Right lobe of liver (tissue), 6 donors: ENCODE data around the gene TREH. TPM values are rescaled to one million over a fixed set of nuclear protein-coding genes. Genes with fewer than 3 reads are reported as not detected.
"Not testable (repeated sequence)": the region's sequence is repeated elsewhere in the genome, so short reads cannot be mapped to it uniquely, and the experiment has no call there.

Experiments
- ATAC-seq, 4 donors: fragments of 200-7000 bp; cut with Tn5 transposase; one replicate each; pipeline ENCODE4 v1.9.1; 2020; ENCODE audit warnings: mild to moderate bottlenecking in 4 of 4, moderate library complexity in 4 of 4
- DNase-seq, 3 donors: peaks; one replicate each; pipeline ENCODE4 v3.0.0-alpha.2; 2020
- H3K27ac ChIP-seq, 3 donors: fragments of 200-600 bp; one replicate each; pipeline ENCODE4 v1.8.0; 2022
- H3K27me3 ChIP-seq, 2 donors: fragments of 200-600 bp; one replicate each; pipeline ENCODE4 v1.8.0; 2022
- H3K36me3 ChIP-seq, 4 donors: fragments of 200-600 bp; sonication (generic) in 1 of 4; one replicate each; pipeline versions ENCODE4 v1.5.1 to v1.8.0; 2017 to 2022; ENCODE audit warnings: control low read depth in 1 of 4
- H3K4me1 ChIP-seq, 4 donors: fragments of 200-600 bp; sonication (generic) in 1 of 4; one replicate each; pipeline versions ENCODE4 v1.5.1 to v1.8.0; 2017 to 2022; ENCODE audit warnings: control low read depth in 1 of 4
- H3K4me3 ChIP-seq, 3 donors: fragments of 200-600 bp; one replicate each; pipeline ENCODE4 v1.8.0; 2022
- H3K9me3 ChIP-seq, 4 donors: fragments of 200-600 bp; sonication (generic) in 1 of 4; one replicate each; pipeline versions ENCODE4 v1.5.1 to v1.8.0; 2017 to 2022; ENCODE audit warnings: control low read depth in 1 of 4
- POLR2A ChIP-seq: fragments of 450-650 bp; IDR thresholded peaks from one replicate; pipeline ENCODE4 v1.6.1; 2017; ENCODE audit warnings: antibody characterized with exemption, mild to moderate bottlenecking
- WGBS: methylation state at CpG from one replicate; pipeline ENCODE4 v1.1.6; 2018; ENCODE audit warnings: low coverage, low lambda C conversion rate; ENCODE audit not compliant: insufficient coverage; ENCODE audit errors: missing lambda C conversion rate; 5-methylcytosine and 5-hydroxymethylcytosine counted together
- intact Hi-C, 2 donors: fragments of 100-400 bp; cut with DNase I; formaldehyde crosslinking; loops; one replicate each; pipeline versions ENCODE4 v1.11.2 to v1.14.1; 2022
- long read RNA-seq: library from polyadenylated mRNA; unstranded; transcript quantifications from one replicate; pipeline ENCODE4 v2.0.0, GENCODE V29; 2019
- total RNA-seq, 6 experiments: library from RNA; depleted of rRNA in 2 of 6; stranded (reverse); fragments of >200 nt in 2 of 6; fragmentation: NEBNext Ultra II Directional in 3 of 6; extraction: Animal tissue kit (Norgen Biotek cat#: 25700) in 3 of 6; gene quantifications; one replicate each; pipeline versions ENCODE4 v1.1.0 to v1.2.4, GENCODE V29; 2016 to 2023
- TF ChIP-seq, protein P1 (sequence below), 4 donors: fragments of 200-600 bp in 3 of 4; fragments of 450-650 bp in 1 of 4; IDR thresholded peaks; one replicate each; pipeline versions ENCODE4 v1.5.1 to v1.8.0; 2016 to 2022; ENCODE audit warnings: antibody characterized with exemption in 4 of 4, mild to moderate bottlenecking in 2 of 4
- donor health status: DM: no; HTN: yes; CAD: no.
- donor health status: DM: no; HTN: no; CAD: no.
- donor health status: DM: no; HTN: no; CAD: no.
- donor health status: DM: no; HTN: yes; CAD: no.
- donor health status: DM: no; HTN: yes; CAD: no.

Gene TREH
- total RNA-seq: 1 to 10 TPM in 4 of 6 experiments, not detected in 2; 2.1 to 5.1 (median 2.9) TPM
- long read RNA-seq, partial matches to known transcripts: 1 of 1 reads
- long read RNA-seq, other reads (novel, unspliced or antisense): 0 of 1 reads

- Histone ChIP-seq H3K4me1 (peaks cover 0 to 15% (median 4%) of the 10 kb centered on the region in 4 donors), H3K4me3 (peak within 1 kb of the TSS in 2 of 3 donors; percentile 12 to 16), H3K36me3 (no peaks in the 10 kb centered on the region), H3K27ac (peak within 1 kb of the TSS in 2 of 3 donors; percentile 26 to 64), H3K9me3 (no peaks in the 10 kb centered on the region), H3K27me3 (no peaks in the 10 kb centered on the region)
- intact Hi-C loops: no loop called here
- DNase-seq (peak; percentile 75 to 90 (median 90)), ATAC-seq (peak; percentile 94 to 95 (median 95))
- peak; percentile 15 for TF ChIP-seq POLR2A
- TF ChIP-seq, protein P1, sequence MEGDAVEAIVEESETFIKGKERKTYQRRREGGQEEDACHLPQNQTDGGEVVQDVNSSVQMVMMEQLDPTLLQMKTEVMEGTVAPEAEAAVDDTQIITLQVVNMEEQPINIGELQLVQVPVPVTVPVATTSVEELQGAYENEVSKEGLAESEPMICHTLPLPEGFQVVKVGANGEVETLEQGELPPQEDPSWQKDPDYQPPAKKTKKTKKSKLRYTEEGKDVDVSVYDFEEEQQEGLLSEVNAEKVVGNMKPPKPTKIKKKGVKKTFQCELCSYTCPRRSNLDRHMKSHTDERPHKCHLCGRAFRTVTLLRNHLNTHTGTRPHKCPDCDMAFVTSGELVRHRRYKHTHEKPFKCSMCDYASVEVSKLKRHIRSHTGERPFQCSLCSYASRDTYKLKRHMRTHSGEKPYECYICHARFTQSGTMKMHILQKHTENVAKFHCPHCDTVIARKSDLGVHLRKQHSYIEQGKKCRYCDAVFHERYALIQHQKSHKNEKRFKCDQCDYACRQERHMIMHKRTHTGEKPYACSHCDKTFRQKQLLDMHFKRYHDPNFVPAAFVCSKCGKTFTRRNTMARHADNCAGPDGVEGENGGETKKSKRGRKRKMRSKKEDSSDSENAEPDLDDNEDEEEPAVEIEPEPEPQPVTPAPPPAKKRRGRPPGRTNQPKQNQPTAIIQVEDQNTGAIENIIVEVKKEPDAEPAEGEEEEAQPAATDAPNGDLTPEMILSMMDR (IDR thresholded peaks at IDR 0.05): no peak
- WGBS: no CpG with 5 or more reads among the region's 5 CpGs
Observed at GRCh38 chr11:118679483-118679882, at the start of gene TREH. Gene TREH, minus strand, starts transcription at chr11:118679650. Its CDS starts 23 bp downstream, at chr11:118679627.

- ATAC-seq, DNase-seq, H3K4me3 ChIP-seq, intact Hi-C loops, H3K27me3 ChIP-seq, H3K27ac ChIP-seq, H3K9me3 ChIP-seq, H3K36me3 ChIP-seq, H3K4me1 ChIP-seq: not testable (repeated sequence)
- 75% methylated on average over 9 of the region's 10 CpGs for WGBS
Observed at GRCh38 chr11:118728112-118728511, 48.7 kb upstream of the TREH start.

- H3K27me3 ChIP-seq, H3K4me1 ChIP-seq, H3K36me3 ChIP-seq, H3K27ac ChIP-seq, H3K9me3 ChIP-seq, H3K4me3 ChIP-seq, DNase-seq, ATAC-seq, intact Hi-C loops: not testable (repeated sequence)
- 21% methylated on average over 2 of the region's 2 CpGs for WGBS
Observed at GRCh38 chr11:118727721-118728066, 48.2 kb upstream of the TREH start.

DNA sequence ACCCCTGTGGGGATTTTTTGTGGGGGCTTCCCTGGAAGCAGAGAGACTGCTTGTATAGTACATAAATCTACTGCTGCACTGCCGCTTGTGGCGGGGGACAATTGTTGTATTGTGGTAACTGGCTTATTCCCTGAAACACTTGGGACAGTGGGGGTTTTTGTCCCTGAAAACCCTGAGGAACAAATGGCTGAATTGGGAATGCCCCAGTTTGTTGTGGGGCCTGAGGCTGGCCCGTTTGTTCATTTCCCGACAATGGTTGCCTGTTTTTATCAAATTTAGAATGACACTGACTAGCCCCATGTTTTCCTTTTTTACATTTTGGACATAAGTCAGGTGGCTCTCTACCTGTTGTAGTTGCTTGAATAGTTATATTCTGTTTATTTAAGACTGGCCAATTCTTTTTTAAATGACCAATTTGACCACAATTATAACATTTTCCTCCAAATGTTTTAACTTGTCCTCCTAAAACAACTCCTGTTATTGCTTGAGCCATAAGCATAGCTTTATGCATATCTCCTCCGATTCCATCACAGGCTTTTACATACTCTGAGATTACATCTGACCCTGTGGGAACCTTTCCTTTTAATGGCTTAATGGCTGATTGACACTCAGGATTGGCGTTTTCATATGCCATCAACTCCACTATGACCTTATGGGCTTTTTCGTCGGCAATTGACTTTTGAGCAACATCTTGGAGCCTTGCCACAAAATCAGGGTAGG lies 47.7 kb upstream of the TREH start:
- 45% methylated on average over 6 of the region's 8 CpGs for whole genome bisulfite sequencing
- H3K36me3 ChIP-seq, H3K27me3 ChIP-seq, H3K4me3 ChIP-seq, H3K4me1 ChIP-seq, ATAC-seq, DNase-seq, H3K27ac ChIP-seq, H3K9me3 ChIP-seq, intact Hi-C loops: not testable (repeated sequence)

DNA sequence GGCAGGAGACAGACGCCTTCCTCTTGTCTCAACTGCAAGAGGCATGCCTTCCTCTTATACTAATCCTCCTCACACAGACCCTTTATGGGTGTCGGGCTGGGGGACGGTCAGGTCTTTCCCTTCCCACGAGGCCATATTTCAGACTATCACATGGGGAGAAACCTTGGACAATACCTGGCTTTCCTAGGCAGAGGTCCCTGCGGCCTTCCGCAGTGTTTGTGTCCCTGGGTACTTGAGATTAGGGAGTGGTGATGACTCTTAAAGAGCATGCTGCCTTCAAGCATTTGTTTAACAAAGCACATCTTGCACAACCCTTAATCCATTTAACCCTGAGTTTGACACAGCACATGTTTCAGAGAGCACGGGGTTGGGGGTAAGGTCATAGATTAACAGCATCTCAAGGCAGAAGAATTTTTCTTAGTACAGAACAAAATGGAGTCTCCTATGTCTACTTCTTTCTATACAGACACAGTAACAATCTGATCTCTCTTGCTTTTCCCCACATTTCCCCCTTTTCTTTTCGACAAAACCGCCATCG lies 42.1 kb upstream of the TREH start:
- H3K9me3 ChIP-seq, H3K4me3 ChIP-seq, H3K27ac ChIP-seq, H3K27me3 ChIP-seq, intact Hi-C loops, H3K36me3 ChIP-seq, H3K4me1 ChIP-seq, DNase-seq, ATAC-seq: not testable (repeated sequence)
- WGBS: 58% methylated on average over 2 of the region's 10 CpGs

DNA sequence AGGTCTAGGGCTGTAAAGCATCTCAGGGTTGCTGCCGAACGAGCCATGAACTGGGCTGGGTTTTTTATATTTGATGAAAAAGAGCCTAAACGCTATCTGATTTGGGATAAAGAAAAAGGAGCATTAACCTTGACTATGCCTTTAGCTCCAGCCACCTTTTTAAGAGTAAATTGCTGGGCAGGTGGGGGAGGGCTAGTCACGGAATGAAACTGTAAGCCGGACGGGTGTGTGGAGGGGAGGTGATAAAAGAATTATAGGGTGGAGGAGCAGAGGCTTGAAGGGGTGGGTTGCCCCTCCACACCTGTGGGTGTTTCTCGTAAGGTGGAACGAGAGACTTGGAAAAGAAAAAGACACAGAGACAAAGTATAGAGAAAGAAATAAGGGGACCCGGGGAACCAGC lies 41.3 kb upstream of the TREH start:
- DNase-seq, H3K36me3 ChIP-seq, H3K27me3 ChIP-seq, intact Hi-C loops, H3K4me3 ChIP-seq, ATAC-seq, H3K9me3 ChIP-seq, H3K4me1 ChIP-seq, H3K27ac ChIP-seq: not testable (repeated sequence)
- WGBS: 88% methylated on average over 4 of the region's 9 CpGs

DNA sequence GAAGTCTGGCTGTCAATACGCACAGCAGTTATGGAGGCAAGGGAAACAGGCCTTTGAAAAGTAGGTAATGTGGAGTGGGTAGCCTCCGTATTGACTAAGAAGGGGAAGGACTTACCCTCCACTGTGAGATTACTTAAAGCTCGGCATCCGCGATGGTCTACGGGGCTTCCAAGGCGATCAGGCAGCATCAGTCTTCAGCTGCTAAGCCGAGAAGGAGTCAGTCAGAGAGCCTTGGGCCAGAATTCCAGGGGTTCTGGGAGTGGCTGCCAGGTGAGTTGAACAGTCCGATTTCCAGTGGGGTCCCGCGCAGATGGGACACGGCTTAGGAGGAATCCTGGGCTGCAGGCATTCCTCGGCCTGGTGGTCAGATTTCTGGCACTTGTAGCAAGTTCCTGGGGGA lies 40.6 kb upstream of the TREH start:
- H3K36me3 ChIP-seq, H3K4me1 ChIP-seq, H3K4me3 ChIP-seq, H3K27me3 ChIP-seq, H3K9me3 ChIP-seq, ATAC-seq, DNase-seq, intact Hi-C loops, H3K27ac ChIP-seq: not testable (repeated sequence)
- WGBS: 75% methylated on average over 1 of the region's 13 CpGs

GRCh38 chr11:118718562-118718961 lies 39.1 kb upstream of the TREH start:
- DNase-seq, H3K9me3 ChIP-seq, H3K27me3 ChIP-seq, H3K4me1 ChIP-seq, ATAC-seq, H3K27ac ChIP-seq, H3K36me3 ChIP-seq, intact Hi-C loops, H3K4me3 ChIP-seq: not testable (repeated sequence)
- WGBS: 64% methylated on average over 6 of the region's 7 CpGs

DNA sequence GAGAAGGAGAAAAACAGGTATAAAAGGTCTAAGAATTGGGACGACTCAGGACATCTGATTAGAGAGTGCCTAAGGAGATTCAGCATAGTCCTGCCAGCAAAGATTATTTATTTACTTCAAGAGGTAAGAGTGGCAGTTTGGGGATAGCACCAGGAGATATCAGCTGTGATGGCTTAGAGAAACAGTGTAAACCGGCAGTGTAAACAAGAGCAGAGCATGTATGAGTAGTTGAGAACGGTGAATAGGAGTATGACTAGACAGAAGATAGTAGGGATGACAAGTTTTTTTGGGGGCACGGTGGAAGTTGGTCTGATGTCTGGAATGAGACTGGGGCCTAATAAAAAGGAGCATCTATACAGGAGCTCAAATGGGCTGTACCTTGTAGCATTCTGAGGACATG lies 38.3 kb upstream of the TREH start:
- H3K27ac ChIP-seq, intact Hi-C loops, ATAC-seq, DNase-seq, H3K4me1 ChIP-seq, H3K36me3 ChIP-seq, H3K27me3 ChIP-seq, H3K9me3 ChIP-seq, H3K4me3 ChIP-seq: not testable (repeated sequence)
- WGBS: 69% methylated on average over 3 of the region's 4 CpGs

- DNase-seq, intact Hi-C loops, H3K27ac ChIP-seq, H3K27me3 ChIP-seq, H3K4me3 ChIP-seq, H3K9me3 ChIP-seq, H3K36me3 ChIP-seq, ATAC-seq, H3K4me1 ChIP-seq: not testable (repeated sequence)
- WGBS: 85% methylated on average over 2 of the region's 6 CpGs
Observed at GRCh38 chr11:118717221-118717620, 37.8 kb upstream of the TREH start.
